Hippocampal formation (tissue), 2 donors: ENCODE results near the gene DAB1.

Experiments
- DNase-seq, 2 donors: peaks; one replicate each; lab custom pipeline; 2025; lab: John Stamatoyannopoulos, UW

Gene DAB1

DNA sequence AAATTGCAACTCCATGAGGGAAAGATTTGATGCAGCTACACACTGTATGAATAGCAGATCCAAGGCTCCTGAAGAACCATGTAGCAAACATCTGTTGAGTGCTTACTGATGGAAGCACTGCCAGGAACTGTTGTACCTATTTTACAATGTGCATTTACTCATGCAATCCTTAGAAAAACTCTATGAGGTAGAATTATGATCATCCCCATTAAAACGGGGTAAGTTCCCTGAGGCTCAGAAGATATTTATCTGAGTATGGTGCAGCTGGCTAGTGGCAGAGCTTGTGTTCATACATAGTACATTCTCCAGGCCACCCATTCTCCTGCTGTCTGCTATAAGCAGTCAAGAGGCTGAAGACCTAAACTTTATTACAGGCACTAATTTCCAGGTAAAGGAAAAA lies 403.6 kb downstream of the DAB1 start:
- DNase-seq = no peak

DNA sequence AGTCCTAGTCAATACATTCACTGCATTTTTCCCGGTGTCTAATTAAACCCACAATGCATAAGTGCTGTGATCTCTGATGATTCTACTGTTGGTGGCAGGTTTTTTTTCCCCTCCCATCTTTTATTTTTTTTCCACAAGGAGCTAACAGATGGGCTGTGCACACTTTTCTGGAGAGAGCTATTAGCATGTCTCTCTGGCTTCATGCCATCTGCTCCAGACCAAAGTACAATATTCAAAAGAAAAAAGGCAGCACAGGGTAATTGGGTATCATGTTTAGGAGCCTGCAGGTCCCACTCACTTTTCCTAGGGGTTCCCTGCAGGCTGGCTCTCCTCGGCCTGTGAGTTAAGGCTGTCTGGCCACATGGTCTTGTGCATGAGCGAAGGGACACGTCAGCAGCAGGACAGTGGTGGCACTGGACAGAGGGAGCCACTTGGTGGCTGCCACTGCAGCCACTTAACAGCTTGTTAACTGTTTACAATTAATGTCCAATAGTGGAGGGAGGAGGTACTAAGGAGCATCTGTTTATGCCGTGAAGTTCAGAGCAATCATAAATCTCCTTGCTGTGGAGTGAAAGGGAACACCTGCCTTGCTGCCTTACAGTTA lies 404.5 kb downstream of the DAB1 start:
- DNase-seq = no peak

DNA sequence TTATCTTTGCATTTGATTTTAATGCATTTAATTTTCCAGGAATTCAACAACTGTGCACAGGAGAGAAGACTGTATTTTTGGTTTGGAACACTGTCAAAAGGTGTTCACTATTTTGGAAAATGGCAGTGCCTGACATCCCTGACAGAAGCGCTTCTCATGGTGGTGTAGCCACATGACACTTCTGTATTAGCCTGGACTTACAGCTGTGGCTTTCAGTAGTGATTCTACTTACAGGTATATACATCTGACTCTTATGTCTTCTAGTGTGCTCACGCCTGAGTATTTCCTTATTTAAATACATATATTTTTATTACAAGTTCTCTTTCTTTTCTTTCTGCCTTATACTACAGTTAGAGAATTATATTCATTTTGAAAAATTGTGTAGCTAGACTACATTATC lies 405.7 kb downstream of the DAB1 start:
- no peak for DNase-seq

DNA sequence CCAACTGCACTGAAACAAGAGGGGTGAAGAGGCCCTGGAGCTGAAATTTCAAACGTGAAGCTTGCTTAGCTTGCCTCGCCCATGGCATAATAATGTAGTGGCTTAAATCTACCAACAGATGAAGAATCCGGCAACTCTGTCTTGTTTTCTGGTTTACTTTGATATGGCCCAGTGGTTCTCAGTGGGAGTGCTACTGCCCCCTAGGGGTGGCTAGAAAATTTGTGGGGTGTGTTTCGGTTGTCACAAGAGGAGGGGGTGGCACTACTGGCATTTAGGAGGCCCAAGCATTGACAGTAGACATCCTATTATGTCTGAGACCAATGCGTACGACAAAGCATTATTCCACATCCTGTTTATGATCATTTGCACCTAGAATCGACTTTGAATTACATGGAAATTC lies 406.1 kb downstream of the DAB1 start:
- DNase-seq = no peak

DNA sequence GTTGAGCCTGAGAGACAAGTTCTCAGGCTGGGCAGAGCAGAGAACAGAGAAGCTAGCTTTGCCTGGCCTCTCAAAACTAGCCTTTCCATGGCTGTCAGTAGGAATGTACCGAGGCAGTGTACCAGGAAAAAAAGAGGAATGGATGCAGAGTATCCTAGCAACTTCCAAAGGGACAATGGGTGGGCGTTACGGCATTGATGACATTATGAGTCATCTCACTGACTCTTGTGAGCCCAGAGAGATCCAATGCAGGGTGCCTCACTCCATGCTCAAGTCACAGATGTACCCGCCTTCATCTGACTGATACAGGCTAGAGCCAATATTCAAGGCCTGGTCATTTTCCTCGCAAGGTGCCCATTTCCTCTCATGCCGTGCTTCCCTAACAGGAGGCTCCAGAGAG lies 406.7 kb downstream of the DAB1 start:
- DNase-seq = no peak

DNA sequence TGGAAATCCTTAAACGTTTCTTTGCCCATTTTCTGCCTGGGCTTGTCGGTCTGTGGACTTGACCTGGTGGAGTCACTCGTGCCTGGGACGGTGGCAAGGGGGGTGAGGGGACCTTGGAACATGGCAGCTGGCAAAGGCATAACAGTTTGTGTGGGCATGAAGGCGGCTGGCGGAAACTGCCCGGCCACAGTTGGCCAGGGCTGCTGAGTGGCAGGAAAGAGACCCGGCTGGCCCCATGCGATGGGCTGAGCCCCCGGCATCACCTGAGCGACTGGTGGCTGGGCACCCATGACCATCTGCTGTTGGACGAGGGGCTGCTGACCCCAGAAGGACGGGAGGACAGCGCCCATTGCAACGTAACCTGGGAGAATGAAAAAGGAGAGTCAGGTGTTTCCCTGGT lies 408.8 kb downstream of the DAB1 start:
- no peak for DNase-seq

DNA sequence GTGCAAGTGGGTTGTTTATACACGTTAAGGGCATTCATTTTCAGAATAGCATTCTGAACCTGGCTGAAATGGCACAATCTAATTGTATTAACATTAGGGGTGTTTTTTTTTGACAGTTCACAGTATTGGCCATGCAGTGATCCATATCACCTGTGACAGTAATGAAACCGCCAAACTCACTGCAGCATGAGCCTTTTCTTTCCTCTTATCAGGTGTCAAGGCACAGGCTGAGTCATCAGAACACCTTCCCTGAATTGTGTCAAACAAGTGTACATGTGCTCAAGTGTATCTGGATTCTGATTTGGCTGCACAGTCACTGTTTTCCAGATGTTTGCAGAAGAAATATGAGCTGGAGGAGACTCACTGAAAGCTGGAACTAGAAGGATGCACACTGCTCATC lies 410.3 kb downstream of the DAB1 start:
- no peak for DNase-seq

DNA sequence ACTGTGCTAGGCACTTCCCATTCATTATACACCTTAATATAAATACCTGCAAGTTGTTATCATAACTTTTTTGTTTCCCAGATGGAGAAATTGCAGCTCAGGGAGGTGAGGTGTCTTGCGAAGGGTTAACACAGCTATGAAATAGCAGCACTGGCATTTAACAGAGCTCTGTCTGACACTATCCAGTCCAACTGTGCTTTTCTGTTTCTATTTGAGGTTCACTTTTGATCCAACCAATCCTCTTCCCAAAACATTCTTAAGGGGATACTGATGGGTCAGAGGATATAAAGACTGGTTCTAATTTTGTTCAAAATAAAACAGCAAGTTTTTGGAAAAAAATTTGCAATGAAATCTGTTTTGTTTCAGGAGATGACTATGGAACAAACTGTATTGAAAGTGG lies 411.5 kb downstream of the DAB1 start:
- DNase-seq = no peak

DNA sequence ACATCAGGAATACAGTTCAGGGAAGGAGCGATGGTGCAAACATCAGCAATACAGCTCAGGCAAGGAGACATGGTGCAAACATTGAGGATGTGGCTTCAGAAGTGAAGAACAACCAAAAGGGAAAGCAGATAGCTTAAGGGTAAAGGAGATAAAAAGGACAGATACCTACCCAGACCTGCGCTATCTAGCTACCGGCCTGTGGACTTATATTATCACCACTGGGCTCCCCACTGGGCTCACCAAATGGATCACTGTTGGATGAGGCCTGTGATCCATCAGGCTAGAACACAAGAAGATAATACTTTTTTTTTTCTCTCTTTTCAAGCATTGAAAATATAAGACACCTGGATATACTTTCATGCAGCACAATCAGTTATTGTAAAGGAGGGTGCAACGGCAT lies 413.3 kb downstream of the DAB1 start:
- DNase-seq = no peak

DNA sequence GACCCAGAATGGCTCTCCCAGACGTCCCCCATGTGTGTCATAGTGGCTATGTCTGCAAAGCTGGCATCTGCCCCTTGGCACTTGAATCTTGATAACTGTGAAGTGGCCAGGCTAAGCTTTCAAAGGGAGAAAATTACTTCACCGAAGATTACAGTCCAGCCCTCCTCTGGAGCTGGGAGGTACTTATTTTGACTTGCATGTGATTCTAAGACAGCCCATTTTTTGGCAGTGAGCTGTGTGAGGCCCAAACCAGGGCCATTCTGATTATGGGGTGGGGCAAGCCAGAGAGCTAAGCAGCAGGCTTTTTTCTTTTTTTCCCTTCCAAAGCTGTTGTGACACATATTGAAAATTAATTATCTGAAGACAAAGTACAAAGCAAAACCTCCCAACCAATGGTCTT lies 415.9 kb downstream of the DAB1 start:
- DNase-seq = no peak

DNA sequence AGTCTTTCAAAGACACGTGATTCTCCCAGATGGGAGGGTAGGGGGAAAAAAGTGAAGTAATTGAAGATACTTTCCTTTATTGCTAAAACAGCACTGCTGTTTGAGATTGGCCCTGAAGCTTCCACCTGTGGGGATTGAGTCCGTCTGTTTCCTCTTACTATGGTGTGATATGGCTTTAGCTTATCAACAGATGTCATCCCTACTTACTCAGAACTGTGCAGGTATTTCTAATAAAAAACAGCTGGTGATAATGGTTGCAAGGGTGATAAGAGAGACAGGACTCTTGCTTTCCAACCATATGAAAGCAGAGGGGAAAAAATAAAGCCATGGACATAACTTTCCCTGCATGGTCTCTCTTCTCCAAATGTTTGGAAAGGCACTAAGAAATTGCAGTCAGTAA lies 416.4 kb downstream of the DAB1 start:
- no peak for DNase-seq

DNA sequence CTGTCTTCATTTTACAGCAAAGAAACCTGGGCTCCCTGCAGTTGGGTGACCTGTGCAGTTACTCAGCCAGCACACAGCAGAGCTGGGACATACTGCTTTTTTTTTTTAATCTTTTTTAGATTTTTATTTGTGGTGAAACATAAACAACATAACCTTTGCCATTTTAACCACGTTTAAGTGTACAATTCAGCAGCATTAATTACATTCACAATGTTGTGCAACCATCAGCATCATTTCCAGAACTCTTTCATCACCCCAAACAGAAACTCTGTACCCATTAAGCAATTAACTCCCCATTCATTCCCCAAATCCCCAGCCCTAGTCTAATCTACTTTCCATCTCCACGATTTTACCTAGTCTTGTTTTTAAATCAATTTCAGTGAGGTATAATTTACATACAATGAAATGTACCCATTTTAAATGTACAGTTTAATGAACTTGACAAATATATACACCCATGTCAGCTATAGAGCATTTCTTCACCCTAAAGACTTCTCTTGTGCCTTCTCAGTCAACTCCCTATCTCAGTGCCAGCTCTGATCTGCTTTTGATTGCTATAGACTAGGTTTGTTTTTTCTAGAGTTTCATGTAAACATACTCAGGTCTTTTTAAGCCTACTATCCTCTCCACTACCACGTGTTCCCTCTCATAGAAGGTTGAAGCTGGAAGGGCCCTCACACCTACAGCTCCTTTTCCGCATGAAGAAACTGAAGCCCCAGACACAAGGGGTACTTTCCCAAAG lies 420.3 kb downstream of the DAB1 start:
- DNase-seq = no peak

DNA sequence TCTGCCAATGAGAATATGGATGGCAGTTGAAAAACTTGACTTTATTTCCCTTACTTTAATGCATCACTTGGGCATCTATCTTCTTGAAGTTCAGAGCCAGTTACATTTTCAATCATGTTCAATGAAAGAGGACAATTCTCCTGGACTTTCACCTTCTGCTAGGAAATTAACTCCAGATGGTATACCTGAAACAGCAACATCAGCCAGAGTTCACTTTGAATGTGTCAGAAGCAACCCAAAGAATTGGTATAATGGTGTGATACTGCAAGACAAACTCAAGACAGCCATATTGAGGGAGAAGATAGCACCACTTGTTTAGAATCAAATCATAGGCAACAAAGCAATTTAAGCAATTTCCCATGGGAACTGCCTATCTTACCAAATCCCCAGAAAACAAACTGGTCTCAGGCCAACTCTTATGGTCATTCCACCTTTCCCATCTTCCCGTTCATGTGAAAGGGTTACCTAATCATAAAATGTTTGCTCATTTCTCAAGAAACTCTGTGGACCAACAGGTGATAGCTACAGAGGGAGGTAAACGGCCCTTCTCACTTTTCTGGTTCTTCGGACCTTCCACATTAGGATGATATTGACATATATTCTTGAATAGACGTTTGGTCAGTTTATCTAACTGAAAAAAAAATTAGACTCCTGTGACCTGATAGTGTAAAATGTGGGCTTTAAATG lies 428.3 kb downstream of the DAB1 start:
- DNase-seq = no peak

DNA sequence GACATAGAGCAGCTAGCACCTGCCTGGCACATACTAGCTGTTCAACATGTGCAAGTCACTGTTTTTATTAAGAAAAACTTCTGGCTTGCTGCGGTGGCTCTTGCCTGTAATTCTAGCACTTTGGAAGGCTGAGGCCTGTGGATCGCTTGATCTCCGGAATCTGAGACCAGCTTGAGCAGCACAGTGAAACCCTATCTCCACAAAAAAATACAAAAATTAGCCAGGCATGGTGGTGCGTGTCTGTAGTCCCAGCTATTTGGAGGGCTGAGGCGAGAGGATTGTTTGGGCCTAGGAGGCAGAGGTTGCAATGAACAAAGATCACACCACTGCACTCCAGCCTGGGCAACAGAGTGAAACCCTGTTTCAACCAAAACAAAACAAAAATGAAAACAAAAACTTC lies 430.4 kb downstream of the DAB1 start:
- DNase-seq = no peak

DNA sequence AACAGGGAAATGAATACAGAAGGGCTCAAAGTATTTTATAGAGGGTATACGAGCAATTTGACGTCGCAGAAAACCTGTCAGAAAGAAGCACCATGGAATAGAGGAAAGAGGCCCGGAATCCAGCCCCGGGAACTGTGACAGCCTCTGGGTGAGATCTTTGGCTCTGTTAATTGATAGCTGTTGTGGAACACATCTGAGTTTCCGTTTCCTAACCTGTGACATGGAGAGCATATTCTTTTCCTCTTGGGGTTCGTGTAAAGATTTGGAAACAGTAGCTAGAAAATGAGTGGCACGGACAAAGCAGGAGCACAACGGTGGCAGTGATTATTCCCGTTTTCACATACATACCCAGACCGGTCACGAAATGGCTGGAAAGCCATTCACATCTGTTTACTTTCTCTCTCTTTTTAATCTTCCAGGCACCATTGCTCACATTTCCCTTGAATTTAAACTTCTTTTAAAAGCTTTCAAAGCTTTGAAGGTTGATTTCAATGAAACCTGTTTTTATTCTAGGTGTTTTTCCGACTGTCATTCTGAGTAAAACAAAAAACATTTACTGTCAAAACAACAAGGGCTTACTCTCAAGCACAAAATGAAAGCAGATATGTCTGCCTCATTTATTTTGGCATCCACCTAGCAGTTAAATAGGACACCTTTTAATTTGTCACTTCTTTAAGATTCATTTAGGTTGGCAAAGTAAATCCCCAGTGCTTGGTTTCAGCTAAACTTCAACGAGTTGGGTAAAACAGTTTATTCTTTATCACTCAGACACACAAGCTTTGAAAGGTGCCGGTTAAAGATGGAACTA lies 431.3 kb downstream of the DAB1 start:
- DNase-seq = no peak

DNA sequence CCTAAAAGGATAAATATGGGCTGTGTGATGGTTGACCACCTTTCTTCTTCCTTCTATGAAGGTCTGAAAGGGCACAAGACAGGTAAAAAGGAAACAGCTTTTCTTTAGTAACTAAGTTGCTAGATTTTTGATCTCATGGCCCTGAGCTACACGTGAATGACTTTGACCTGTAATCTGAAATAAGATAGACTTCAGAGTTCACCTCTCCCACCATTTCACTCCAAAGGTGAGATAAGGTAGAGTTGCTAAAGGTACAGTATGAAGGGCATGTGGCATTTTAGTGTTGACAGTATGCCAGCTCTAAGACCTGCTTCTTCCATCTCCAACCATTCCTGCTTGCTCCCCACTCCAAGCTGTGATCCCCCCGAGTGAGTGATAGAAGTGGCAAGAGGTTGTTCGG lies 432.3 kb downstream of the DAB1 start:
- DNase-seq = no peak

DNA sequence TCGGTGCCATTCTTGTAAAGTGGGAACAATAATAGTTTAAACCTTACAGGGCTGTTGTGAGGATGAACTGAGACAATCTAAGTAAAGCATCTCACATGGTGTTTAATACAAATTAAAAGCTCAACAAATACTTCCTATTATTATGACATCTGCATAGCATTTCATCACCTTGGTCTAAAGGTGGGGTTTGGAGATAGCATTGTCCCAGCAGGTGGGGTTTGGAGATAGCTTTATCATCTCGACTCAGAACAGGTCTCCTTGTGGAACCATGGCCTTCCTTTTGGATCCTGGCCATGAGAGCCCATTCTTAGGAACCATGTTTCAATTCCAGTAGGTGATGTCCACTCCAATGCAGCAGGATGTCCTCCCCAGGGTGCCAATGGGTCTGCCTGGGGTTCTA lies 437.5 kb downstream of the DAB1 start:
- no peak for DNase-seq

DNA sequence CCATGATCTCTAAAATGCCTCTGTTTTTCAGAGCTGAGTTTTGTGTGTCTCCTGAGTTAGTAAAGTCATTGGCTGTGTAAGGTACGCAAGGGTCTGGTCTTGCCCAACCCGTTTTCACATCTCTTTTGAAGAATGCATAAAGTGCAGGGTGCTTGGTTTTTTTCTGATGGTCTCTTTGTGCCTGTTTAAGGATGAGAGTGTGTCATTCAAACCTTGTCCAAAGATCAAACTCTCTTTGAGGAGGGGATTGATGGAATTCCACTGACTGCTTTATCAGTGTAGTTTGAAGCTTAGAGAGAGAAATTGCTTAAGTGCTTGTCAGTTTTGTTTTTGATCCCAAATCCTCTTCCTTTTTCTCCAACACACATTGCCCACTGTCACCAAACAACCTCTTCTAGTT lies 438.0 kb downstream of the DAB1 start:
- no peak for DNase-seq

DNA sequence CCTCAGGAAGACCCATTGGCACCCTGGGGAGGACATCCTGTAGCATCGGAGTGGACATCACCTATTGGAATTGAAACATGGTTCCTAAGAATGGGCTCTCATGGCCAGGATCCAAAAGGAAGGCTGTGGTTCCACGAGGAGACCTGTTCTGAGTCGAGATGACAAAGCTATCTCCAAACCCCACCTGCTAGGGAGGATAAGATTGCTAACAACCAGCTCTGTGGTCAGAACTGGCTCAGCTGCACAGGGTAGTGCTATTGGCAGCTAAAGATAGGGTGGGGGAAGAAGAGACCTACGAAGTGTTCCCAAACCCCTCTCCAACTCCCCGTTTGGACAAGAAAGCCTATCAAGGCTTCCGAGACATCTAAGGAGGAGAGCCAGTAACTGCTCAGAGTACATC lies 440.4 kb downstream of the DAB1 start:
- DNase-seq = no peak

DNA sequence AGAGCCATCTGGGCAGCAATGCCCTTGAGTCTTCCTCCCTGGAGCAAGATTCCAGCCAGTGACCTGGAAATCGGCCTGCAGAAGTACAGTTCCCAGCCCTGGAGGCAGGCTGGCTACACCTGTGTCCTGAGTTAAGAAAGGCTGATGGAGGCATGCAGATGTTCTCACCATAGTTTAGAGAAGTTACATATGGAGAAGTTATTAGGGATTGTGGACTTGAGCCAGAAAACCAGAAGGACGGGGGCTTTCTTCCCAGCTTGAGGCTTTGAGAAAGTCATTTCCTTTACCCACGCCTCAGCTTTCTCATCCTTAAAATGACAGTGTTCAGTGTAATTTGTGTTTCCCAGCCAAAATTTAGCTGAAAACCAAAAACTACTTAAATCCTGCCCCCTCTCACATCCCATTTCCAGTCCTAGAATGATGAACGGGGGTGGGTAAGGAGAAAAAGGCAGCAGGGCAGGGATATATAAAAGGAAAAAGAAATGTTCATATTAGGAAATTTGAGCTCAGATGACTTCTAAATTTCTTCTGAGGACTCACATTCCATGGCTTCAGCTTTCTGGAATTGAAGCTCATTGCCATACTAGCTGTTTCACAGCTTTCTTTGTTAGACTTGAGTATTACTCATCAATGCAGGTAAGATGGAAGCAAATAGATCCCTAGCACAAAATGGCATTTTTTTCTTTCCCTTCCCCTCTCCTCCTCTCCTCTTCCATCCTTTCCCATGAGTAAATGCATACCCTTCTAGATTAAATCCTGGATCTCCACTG lies 443.7 kb downstream of the DAB1 start:
- DNase-seq = no peak

DNA sequence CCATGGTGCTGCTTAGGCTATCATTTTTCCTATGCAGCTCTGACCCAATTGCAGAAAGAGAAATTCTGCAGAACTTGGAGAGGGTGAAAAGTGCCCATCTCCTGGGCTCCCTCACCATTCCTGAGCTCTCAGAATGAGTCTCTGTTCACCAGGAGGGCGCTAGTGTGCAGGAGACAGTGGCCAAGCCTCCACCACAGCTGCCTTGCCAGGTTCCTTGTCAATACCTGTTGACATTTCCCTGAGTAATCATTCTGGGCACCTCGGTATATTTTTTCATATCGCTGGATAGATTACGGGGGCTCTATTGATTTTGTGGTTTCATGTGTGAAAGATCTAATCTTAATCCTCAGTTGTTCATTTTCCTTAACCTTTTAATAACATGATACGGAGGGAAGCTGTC lies 445.0 kb downstream of the DAB1 start:
- no peak for DNase-seq

DNA sequence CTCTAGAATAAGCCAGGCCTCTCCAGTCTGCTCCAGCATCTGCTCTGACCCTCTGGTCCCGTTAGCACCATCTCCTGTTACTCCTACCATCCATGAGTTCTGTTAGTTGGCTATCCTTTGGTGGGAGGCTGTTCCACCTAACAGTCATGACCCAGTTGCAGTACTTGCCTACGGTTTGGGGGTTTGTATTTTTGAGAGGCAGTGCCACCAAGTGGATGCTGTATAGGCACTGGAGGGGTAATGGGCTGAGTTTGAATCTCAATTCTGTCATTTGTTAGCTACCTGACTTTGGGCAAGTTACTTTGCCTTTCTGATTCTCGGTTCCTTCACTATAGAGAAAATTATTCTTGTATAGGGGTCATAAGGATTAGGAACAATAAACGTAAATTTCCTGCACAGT lies 445.9 kb downstream of the DAB1 start:
- no peak for DNase-seq
